ENCODE measurements around the gene CEP85. TPM values are rescaled to one million over a fixed set of nuclear protein-coding genes. Genes with fewer than 3 reads are reported as not detected.

CEP85 gene
- total and polyA plus RNA-seq, 9 of the 15 experiments (the other 6 are each of a cell fraction or from before 2014, with no cell fraction given) = 42.1 to 140 (median 92.6) TPM

- TF ChIP-seq MGA (IDR thresholded peaks at IDR 0.05) (peak; percentile 93), ELF1 (tag; IDR thresholded peaks at IDR 0.05) (peak; percentile 20; the same call in 1 of the 2 replicates), ZMIZ1 (IDR thresholded peaks at IDR 0.05; ENCODE audit: low read depth in 2 of 2, low read length in 2 of 2) (0 out of 4 replicates have a peak, but pooled peaks of 1 of the 2 experiments have one; percentile 44), KDM4B (IDR thresholded peaks at IDR 0.05; ENCODE audit: borderline replicate concordance in 2 of 2, low read depth in 1 of 2) (0 out of 4 replicates have a peak, but pooled peaks of 1 of the 2 experiments have one; percentile 25), ZFPM2 (CRISPR knock-in tag; IDR thresholded peaks at IDR 0.05) (no peak), E2F5 (CRISPR knock-in tag; IDR thresholded peaks at IDR 0.05) (0 out of 2 replicates have a peak, but pooled peaks have one; percentile 74), MAFK (IDR thresholded peaks at IDR 0.05; ENCODE audit: low read length) (no peak), NRF1 (conservative IDR thresholded peaks at IDR 0.05 in 1 of 2, IDR thresholded peaks at IDR 0.05 in 1 of 2) (peak; percentile 90 to 92), GATAD2B (IDR thresholded peaks at IDR 0.05; ENCODE audit: borderline replicate concordance) (no peak)
Observed at GRCh38 chr1:26279456-26280332, 45.7 kb downstream of the CEP85 start, which contains the start of gene SH3BGRL3 (continued).

All from K562 (cell line).